SK-N-SH (cell line): Measurements from ENCODE around the gene MYO9A.

Source experiments
- MEF2A ChIP-seq: IDR thresholded peaks from 2 replicates; pipeline ENCODE4 v1.4.0; 2012; ENCODE audit warnings: low read depth, borderline replicate concordance
- POLR2AphosphoS5 ChIP-seq: IDR thresholded peaks from 2 replicates; pipeline ENCODE4 v1.6.1; 2012; ENCODE audit warnings: low read depth, low read length
- RAD21 ChIP-seq: IDR thresholded peaks from 2 replicates; pipeline ENCODE4 v1.6.1; 2012; ENCODE audit warnings: mild to moderate bottlenecking, low read length
- SIN3A ChIP-seq: IDR thresholded peaks from 2 replicates; pipeline ENCODE4 v1.6.1; 2012; ENCODE audit warnings: low read depth, mild to moderate bottlenecking, low read length, moderate library complexity, borderline replicate concordance
- TAF1 ChIP-seq: IDR thresholded peaks from 2 replicates; pipeline ENCODE4 v1.6.1; 2012; ENCODE audit warnings: low read depth, mild to moderate bottlenecking, low read length, moderate library complexity, borderline replicate concordance
- YY1 ChIP-seq: IDR thresholded peaks from 2 replicates; pipeline ENCODE4 v1.4.0; 2012; ENCODE audit warnings: low read depth, mild to moderate bottlenecking
- TF ChIP-seq, protein P1 (sequence below): fragments of 200-600 bp; sonication (generic); IDR thresholded peaks from 2 replicates; pipeline ENCODE4 v1.6.1; 2017; ENCODE audit warnings: antibody characterized with exemption, mild to moderate bottlenecking, moderate library complexity
- TF ChIP-seq, protein P2 (sequence below): IDR thresholded peaks from 2 replicates; pipeline ENCODE4 v1.4.0; 2012; ENCODE audit warnings: low read depth

DNA sequence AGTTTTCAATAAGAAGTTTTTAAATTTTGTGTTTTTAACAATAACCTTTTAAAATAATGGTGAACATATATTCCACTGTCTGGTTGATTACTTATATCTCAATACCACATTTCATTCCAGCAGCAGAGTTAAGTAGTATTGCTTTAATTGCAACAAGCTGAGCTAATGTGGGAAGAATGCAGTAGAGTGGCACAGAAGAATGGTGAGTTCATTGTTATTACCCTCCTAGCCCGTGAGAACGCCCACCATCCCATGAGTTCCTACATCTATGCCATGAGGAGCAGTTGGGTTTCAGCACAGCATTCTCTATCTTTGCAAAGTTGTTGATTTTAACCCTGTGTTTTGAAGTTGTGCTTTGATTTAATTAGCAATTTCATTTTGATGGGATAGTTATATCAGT lies 325.4 kb downstream of the MYO9A start:
- TF ChIP-seq TAF1 = no peak
- TF ChIP-seq, protein P1, sequence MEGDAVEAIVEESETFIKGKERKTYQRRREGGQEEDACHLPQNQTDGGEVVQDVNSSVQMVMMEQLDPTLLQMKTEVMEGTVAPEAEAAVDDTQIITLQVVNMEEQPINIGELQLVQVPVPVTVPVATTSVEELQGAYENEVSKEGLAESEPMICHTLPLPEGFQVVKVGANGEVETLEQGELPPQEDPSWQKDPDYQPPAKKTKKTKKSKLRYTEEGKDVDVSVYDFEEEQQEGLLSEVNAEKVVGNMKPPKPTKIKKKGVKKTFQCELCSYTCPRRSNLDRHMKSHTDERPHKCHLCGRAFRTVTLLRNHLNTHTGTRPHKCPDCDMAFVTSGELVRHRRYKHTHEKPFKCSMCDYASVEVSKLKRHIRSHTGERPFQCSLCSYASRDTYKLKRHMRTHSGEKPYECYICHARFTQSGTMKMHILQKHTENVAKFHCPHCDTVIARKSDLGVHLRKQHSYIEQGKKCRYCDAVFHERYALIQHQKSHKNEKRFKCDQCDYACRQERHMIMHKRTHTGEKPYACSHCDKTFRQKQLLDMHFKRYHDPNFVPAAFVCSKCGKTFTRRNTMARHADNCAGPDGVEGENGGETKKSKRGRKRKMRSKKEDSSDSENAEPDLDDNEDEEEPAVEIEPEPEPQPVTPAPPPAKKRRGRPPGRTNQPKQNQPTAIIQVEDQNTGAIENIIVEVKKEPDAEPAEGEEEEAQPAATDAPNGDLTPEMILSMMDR = no peak
- TF ChIP-seq MEF2A = no peak
- no peak for TF ChIP-seq SIN3A
- TF ChIP-seq POLR2AphosphoS5 = no peak
- no peak for TF ChIP-seq YY1
- TF ChIP-seq, protein P2, sequence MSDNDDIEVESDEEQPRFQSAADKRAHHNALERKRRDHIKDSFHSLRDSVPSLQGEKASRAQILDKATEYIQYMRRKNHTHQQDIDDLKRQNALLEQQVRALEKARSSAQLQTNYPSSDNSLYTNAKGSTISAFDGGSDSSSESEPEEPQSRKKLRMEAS = no peak
- TF ChIP-seq RAD21 = no peak
